Fibroblast of lung (primary cell): ENCODE measurements around the gene ASCL2.

ENCODE experiments used
- CTCF ChIP-seq, 2 donors: IDR thresholded peaks in 1 of 2; conservative IDR thresholded peaks in 1 of 2; 1 replicate in 1 of 2; 2 replicates in 1 of 2; pipeline ENCODE4 v1.5.1; 2011 to 2012; ENCODE audit warnings: low read length in 2 of 2, control low read depth in 1 of 2, inconsistent platforms in 1 of 2, low read depth in 1 of 2, mild to moderate bottlenecking in 1 of 2
- EZH2 ChIP-seq: IDR thresholded peaks from 2 replicates; pipeline ENCODE4 v1.5.1; 2012; ENCODE audit warnings: low read length, control low read depth, mild to moderate bottlenecking; ENCODE audit errors: missing control alignments

- TF ChIP-seq CTCF (conservative IDR thresholded peaks at IDR 0.05 in 1 of 2, IDR thresholded peaks at IDR 0.05 in 1 of 2; ENCODE audit: low read depth in 1 of 2, low read length in 2 of 2) (no peak), EZH2 (no peak)
Observed at GRCh38 chr11:2263724-2264360, 6.5 kb downstream of the ASCL2 start.
